Measurements from ENCODE around the gene OSBPL1A. TPM values are rescaled to one million over a fixed set of nuclear protein-coding genes. Genes with fewer than 3 reads are reported as not detected.

OSBPL1A gene
- total RNA-seq, 1 donor from 2014 or later: 16.4 TPM

- DNase-seq (ENCODE audit: low spot score): no peak
- no peak for TF ChIP-seq CTCF (IDR thresholded peaks at IDR 0.05; ENCODE audit: unreplicated experiment)
- no peaks in the 10 kb centered on the region for H3K4me1 Mint-ChIP-seq (ENCODE audit: unreplicated experiment)
- no peaks in the 10 kb centered on the region for H3K27me3 Mint-ChIP-seq (ENCODE audit: unreplicated experiment)
- H3K9me3 Mint-ChIP-seq (ENCODE audit: unreplicated experiment): no peaks in the 10 kb centered on the region
- no peak overlapping the region for H3K4me3 Mint-ChIP-seq (ENCODE audit: unreplicated experiment)
- no peaks in the 10 kb centered on the region for H3K36me3 Mint-ChIP-seq (ENCODE audit: low read depth, unreplicated experiment)
- no peak overlapping the region for H3K27ac Mint-ChIP-seq (ENCODE audit: unreplicated experiment)
Measured at GRCh38 chr18:24315170-24315569, 82.5 kb downstream of the OSBPL1A start.

DNA sequence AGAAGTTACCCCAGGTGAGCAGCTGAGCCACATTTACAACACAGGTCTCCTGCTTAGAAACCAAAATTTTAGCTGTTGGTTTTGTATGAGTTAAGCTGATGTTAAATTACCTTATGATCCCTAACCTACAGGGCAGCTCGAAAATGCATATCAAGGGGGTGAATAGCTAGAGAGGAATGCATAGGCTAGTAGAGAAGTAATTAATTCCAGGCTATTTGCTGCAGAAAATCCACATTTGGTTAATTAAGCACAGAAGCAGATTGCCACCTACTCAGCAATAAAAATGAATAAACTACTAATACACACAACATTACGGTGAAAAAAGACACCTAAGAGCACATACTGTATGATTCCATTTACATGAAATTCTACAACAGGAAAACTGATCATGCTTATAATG is 91.4 kb downstream of the OSBPL1A start:
- TF ChIP-seq CTCF (IDR thresholded peaks at IDR 0.05; ENCODE audit: unreplicated experiment): no peak
- Mint-ChIP-seq H3K27ac (ENCODE audit: unreplicated experiment) (no peak overlapping the region), H3K9me3 (ENCODE audit: unreplicated experiment) (no peaks in the 10 kb centered on the region), H3K27me3 (ENCODE audit: unreplicated experiment) (peaks cover 4% of the 10 kb centered on the region), H3K36me3 (ENCODE audit: low read depth, unreplicated experiment) (no peaks in the 10 kb centered on the region), H3K4me1 (ENCODE audit: unreplicated experiment) (no peaks in the 10 kb centered on the region), H3K4me3 (ENCODE audit: unreplicated experiment) (no peak overlapping the region)
- no peak for DNase-seq (ENCODE audit: low spot score)

GRCh38 chr18:24300703-24301102 is 96.9 kb downstream of the OSBPL1A start:
- no peak for DNase-seq (ENCODE audit: low spot score)
- H3K4me1 Mint-ChIP-seq (ENCODE audit: unreplicated experiment): no peaks in the 10 kb centered on the region
- H3K27ac Mint-ChIP-seq (ENCODE audit: unreplicated experiment): no peak overlapping the region
- H3K9me3 Mint-ChIP-seq (ENCODE audit: unreplicated experiment): no peaks in the 10 kb centered on the region
- no peaks in the 10 kb centered on the region for H3K36me3 Mint-ChIP-seq (ENCODE audit: low read depth, unreplicated experiment)
- H3K4me3 Mint-ChIP-seq (ENCODE audit: unreplicated experiment): no peak overlapping the region
- no peak for TF ChIP-seq CTCF (IDR thresholded peaks at IDR 0.05; ENCODE audit: unreplicated experiment)
- peaks cover 1% of the 10 kb centered on the region for H3K27me3 Mint-ChIP-seq (ENCODE audit: unreplicated experiment)

DNA sequence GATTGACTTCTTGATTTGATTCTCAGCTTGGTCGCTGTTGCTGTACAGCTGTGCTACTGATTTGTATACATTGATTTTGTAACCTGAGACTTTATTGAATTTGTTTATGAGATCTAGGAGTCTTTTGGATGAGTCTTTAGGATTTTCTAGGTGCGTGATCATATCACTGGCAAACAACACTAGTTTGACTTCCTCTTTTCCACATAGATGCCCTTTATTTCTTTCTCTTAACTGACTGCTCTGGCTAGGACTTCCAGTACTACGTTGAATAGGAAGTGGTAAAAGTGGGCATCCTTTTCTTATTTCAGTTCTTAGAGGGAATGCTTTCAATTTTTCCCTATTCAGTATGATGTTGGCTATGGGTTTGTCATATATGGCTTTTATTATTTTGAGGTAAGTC is 101.3 kb downstream of the OSBPL1A start:
- Mint-ChIP-seq H3K4me3 (ENCODE audit: unreplicated experiment) (no peak overlapping the region), H3K4me1 (ENCODE audit: unreplicated experiment) (no peaks in the 10 kb centered on the region), H3K27me3 (ENCODE audit: unreplicated experiment) (peaks cover 1% of the 10 kb centered on the region), H3K36me3 (ENCODE audit: low read depth, unreplicated experiment) (no peaks in the 10 kb centered on the region), H3K27ac (ENCODE audit: unreplicated experiment) (no peak overlapping the region), H3K9me3 (ENCODE audit: unreplicated experiment) (no peaks in the 10 kb centered on the region)
- no peak for DNase-seq (ENCODE audit: low spot score)
- TF ChIP-seq CTCF (IDR thresholded peaks at IDR 0.05; ENCODE audit: unreplicated experiment): no peak

DNA sequence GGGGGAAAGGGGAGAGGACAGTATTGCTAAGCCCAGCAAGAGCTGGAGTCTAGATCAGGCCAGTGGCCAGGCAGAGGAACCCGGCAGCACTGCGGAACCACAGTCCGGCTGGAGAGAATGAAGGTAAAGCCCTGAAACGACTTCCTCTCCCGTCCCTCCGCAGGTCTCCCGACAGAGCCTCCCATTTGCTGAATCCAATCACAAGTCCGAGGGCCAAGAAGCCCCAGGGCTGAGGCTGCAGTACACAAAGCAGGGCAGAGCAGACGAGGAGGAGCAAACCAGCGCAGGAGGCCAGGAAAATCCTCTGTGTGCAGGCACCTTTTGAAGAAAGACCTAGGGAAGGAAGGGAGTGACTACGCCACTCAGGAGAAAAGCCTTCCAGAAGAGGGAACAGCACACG is 104.4 kb downstream of the OSBPL1A start:
- DNase-seq (ENCODE audit: low spot score): no peak
- TF ChIP-seq CTCF (IDR thresholded peaks at IDR 0.05; ENCODE audit: unreplicated experiment): no peak
- Mint-ChIP-seq H3K36me3 (ENCODE audit: low read depth, unreplicated experiment) (no peaks in the 10 kb centered on the region), H3K27ac (ENCODE audit: unreplicated experiment) (no peak overlapping the region), H3K27me3 (ENCODE audit: unreplicated experiment) (no peaks in the 10 kb centered on the region), H3K4me3 (ENCODE audit: unreplicated experiment) (no peak overlapping the region), H3K4me1 (ENCODE audit: unreplicated experiment) (no peaks in the 10 kb centered on the region), H3K9me3 (ENCODE audit: unreplicated experiment) (no peaks in the 10 kb centered on the region)

All from endothelial cell (in vitro differentiated cells).